ENCODE measurements around the gene NPAS3.

Gene NPAS3

DNA sequence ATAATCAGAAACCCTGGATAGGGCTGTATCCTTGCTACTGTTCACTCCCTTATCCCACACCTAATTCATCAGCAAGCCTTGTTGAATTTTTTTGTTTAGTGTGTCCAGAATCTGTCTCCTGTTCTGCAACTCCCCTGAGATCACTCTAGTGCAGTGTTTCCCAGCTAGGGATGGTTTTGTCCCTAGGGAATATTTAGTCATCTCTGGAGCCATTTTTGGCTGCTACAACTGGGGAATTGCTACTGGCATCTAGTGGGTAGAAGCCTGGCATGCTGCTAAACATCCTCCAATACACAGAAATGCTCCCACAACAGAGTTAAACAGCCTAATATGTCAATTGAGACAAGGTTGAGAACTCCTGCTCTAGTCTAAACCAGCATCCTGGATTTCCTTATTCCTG, 248.0 kb downstream of the NPAS3 start:
- no peak for DNase-seq

DNA sequence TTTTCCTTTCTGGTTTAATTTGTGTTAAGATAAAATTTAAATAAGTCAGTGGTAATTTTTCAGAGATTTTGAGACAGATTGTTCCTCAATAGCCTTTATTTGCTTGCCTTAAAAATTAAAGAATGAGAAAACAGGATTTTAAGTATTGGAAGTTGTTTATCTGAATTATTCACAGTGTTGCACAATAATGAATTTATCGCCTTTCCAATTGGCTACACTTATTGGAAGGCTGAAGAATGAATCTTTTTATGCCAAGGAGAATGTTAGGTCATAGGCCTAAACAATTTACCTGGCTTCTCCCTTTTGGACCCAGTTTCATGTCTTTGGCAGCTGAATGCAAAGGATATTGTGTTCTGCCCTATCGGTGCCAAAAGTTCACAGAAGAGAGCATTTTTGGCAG, 250.2 kb downstream of the NPAS3 start:
- no peak for DNase-seq

DNA sequence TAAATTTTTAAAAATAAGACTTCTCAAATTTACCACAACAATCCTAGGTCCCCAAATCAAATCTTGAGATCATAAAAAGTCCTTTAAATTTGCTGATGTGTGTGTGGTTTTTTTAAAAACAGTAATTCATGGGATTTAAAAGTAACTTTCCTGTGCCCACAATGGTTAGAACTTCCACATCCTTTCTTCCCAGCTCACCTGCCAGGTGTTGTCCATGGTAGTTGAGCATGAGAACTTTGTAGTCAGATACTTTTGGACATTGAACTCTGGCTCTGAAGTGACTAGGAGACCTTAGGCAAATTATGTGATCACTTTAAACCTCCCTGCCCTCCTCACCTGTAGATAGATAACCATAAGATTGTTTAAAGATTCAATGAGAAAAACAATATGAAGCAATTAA, 253.2 kb downstream of the NPAS3 start:
- DNase-seq: no peak

DNA sequence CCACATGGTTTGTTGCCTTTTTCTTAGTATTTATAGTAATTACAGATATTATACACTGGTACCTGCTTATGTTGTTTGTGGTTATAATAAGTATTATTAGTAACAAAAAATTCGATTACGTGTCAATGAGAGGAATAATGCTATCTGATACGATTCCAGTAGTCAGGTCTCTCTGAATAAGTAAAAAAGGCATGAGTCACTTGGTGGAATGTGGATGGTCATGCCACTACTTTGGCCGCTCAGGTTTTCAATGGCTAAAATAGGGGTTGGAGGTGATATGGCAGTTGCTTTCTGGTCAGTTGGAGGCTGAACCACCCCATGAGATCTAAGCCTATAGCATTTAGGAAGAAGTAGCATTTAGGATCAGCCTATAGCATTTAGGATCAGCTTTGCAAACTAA, 255.9 kb downstream of the NPAS3 start:
- no peak for DNase-seq

DNA sequence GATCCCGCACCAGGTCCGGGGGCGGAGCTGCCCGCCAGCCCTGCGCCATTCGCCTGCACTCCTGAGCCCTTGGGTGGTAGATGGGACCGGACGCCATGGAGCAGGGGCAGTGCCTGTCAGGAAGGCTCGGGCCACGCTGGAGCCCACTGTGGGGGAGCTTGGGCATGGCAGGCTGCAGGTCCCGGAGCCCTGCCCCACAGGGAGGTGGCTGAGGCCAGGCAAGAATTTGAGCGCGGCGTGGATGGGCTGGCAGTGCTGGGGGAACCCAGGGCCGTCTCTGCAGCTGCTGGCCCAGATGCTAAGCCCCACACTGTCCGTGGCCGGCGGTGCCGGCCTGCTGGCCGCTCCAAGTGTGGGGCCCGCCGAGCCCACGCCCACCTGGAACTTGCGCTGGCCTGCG, 260.0 kb downstream of the NPAS3 start:
- no peak for DNase-seq

DNA sequence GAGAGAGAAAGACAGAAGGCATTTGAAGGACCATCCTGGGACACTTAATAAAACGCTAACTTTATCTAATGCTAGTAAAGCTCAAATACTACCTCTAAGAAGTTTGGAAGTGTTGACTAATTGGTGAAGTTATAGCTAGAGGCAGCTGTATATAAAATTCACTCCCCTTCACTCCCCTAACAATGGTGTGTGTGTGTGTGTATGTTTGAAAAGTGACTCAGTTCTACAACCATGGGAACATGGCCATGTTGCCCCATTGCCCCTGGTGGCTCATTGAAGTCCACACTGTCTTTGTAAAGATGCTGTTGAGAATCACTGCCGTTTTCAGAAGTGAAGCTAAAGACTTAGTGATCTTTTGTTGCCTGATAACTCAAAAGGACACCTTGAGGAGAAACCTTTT, 262.4 kb downstream of the NPAS3 start:
- DNase-seq: no peak

DNA sequence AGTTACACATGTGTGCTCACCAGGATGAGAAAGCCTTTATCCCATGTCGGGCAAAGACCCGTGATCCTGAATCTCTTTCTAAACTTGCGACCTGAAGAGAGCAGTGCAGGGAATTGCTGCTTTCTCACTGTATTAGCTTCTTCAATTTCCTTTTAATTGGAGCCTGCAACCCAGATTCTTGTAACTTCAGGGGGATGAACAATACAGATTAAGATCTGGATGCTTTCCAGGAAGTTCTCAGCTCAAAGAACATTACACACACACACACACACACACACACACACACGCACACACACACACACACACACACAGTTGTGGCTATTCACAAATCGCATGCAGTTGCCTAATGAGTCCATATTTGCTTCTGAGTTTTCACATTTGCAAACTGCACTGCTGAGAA, 268.3 kb downstream of the NPAS3 start:
- no peak for DNase-seq

- no peak for DNase-seq
Measured at GRCh38 chr14:33207467-33208017, 268.9 kb downstream of the NPAS3 start.

- no peak for DNase-seq
Measured at GRCh38 chr14:33210311-33210710, 271.6 kb downstream of the NPAS3 start.

DNA sequence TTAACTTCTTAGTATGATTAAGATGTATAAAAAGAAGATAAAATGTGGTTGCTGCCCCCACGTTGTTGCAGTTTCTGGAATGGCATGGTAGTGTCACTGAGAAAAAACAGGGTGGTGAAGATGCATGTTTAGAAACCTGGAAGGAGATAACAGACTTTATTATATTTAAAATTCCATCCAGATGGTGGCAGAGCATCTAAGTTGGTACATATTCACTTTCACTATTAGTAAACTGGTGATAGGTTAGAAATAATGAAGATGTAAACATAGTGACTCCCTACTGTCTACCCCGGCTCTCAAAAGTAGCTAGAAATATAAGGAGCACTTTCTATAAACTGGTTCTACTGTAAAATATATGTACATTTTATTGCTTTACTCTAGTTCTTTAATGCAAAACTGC, 279.3 kb downstream of the NPAS3 start:
- DNase-seq: no peak

DNA sequence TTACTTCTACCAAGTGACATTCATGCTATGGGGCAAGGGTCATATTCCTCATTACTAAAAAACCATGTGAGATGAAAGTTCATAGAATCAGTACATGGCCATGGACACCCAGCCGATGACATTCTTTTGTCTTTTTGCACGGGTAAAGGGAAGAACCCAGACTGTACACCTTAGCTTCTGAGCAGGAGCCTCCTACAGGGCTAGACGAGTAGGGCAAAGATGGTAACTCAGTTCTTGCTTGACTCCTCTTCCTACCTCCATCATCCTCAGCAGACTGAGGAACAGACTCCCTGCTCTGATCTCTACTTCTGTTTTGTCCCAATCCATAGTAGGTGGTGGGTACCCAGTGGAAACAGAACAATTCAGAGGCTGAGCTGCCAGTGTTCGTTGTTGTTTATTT, 281.3 kb downstream of the NPAS3 start:
- no peak for DNase-seq

DNA sequence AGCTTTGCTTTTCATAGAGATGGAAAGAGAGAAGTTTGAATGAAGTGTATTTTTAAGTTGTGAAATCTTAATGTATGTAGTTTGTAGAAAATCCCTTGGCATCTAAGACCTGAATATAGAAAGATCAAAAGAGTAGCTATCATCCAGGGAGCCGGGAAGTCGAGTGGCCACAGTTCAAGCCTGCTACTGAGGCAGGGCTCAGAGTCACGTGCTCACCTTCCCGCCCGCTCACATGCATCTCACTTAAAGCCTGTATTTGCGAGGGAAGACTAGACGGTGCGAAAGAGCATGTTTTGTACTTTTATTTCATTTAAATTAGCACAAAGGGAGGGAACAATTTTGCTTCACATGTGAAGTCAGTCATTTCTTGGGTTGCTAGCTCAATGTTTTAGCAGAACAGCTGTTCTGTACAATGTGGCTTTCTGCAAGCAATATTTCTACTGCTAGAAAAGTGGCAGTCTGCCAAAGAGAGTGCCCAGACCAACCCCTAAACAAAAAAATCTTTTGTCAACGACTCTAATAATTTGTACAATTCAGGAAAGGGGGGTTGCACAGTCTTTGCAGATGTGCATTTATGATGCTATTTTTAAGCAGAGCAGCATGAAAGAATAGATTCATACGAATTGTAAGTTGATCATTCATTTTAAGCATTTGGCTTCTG, 290.7 kb downstream of the NPAS3 start:
- DNase-seq: no peak

DNA sequence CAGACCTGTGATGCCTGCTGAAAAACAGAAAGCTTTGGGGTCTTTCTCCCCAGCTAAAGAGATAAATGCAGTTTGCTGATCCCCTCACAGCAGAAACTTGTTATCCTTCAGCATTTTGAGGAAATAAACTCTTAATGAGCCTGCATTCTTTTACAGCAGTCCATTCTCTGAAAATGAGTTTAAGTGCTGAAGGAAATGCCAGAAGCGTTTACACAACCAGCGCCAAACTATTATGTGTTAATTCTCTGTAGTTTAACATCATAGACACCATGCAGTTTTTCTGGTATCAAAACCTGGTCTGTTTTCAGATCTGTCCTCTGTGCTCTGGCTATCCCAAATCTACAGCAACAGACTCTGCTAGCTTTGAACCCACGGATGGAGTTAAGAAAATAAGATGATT, 291.3 kb downstream of the NPAS3 start:
- no peak for DNase-seq

GRCh38 chr14:33232031-33232430, 293.4 kb downstream of the NPAS3 start:
- DNase-seq: no peak

GRCh38 chr14:33237115-33237740, 298.5 kb downstream of the NPAS3 start:
- DNase-seq: no peak

GRCh38 chr14:33239465-33239864, 300.8 kb downstream of the NPAS3 start:
- DNase-seq: no peak

GRCh38 chr14:33240466-33240865, 301.8 kb downstream of the NPAS3 start:
- no peak for DNase-seq

DNA sequence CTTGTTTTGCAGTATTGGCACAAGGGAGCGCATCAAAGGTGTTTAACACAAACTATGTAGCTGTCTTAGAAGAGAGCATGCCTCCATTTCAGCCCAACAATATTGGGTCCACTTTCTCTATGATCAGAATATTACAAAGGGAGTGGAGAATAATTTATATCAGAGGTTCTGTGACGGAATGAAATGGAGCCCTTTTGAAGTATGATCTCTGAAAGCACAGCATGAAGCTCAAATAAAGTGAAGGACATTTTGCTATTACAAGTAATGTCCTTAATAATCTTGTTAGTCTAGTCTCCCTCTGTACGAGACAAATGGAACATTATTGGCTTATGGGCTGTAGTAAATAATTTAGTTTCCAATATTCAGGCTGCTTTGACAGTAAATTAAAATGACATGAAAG, 302.7 kb downstream of the NPAS3 start:
- DNase-seq: no peak

DNA sequence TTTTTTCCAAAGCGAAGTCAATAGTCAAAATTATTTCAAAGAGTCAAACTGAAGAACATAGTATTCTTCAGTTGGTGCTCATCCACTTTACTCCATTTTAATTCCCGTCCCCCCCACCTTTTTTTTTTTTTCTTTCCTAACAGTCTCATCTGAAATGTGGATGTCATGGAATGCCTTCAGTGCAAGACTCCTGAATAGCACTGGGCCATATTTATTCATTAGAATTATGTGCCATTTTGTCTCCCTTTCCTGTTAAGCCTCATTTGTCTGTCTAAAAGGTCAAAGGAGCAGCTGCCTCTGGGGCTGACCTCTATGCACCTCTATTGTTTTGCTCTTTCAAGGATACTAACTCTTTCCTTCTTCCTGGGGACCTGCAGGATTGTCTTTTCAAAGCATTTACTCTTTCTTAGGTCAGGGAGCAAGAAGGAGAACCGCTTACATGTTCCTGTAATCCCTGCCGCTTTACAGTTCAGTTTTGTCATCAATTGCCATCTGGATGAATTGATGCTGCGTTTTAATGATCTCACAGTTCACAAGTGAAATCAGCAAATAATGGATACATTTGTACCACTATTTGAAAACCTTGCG, 310.6 kb downstream of the NPAS3 start:
- no peak for DNase-seq

- DNase-seq: no peak
Measured at GRCh38 chr14:33250963-33251362, 312.3 kb downstream of the NPAS3 start.

- no peak for DNase-seq
Measured at GRCh38 chr14:33254342-33254741, 315.7 kb downstream of the NPAS3 start.

DNA sequence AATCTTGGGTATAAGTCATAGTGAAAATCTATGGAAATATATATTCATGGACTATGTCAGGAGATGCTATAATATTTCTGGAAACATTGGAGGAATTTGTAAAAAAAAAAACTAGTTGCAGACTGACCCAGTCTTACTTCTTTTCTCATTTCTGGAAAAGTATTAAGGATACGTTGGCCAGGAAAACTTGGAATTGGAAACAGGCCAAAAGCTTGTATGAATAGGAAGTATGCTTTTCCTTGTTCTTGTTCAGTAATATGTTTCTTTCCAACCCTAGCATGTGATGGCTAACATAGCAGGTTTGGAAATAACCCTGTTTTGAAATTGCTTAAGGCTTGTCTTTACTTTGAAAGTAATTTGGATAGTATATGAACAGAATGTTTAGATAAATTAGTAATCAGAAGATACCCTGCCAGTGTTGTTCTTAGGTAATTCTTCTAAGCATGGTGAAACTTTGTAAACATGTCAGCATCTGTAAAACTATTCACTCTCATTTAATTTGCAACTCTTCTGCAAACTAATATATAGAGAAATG, 316.2 kb downstream of the NPAS3 start:
- DNase-seq: no peak

DNA sequence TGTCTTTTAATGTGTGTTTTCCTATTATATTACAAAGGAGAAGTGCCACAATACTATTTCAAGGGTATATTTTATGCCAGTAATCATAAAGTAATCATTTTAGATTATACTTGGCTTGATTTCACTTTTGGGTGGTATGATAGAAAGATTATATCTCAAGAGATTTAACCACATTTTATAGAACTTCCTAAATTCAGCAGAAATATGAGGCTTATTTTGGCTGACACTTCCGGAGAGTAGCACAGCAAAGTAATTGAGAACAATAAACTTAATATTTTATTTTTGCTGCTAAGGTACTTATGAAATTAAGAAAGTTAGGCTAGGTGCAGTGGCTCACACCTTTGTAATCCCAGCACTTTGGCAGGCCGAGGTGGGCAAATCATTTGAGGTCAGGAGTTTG, 319.1 kb downstream of the NPAS3 start:
- DNase-seq: no peak

GRCh38 chr14:33259764-33260163, 321.1 kb downstream of the NPAS3 start:
- no peak for DNase-seq

All from T1000 (cell line).